A673 (cell line): ENCODE data around the gene MGST3. TPM values are rescaled to one million over a fixed set of nuclear protein-coding genes. Genes with fewer than 3 reads are reported as not detected.

Source experiments
- BruUV-seq: library from RNA; stranded (reverse); fragments of 400-500 nt; replicated peaks from 2 replicates; lab custom pipeline; 2021; lab: Mats Ljungman, UMichigan
- CTCF ChIA-PET: fragments of 300-600 bp; sonication (Branson Sonifier 250); formaldehyde crosslinking; loops from one replicate; lab custom pipeline; 2022; ENCODE audit warnings: antibody characterized with exemption; lab: Charles Lee
- POLR2A ChIA-PET: fragments of 300-600 bp; sonication (Branson Sonifier 250); formaldehyde crosslinking; loops from one replicate; lab custom pipeline; 2022; ENCODE audit warnings: antibody characterized with exemption; ENCODE audit not compliant: low non-redundant PET; lab: Charles Lee
- DNase-seq: peaks from one replicate; pipeline ENCODE4 v3.0.0-alpha.2; 2015; ENCODE audit warnings: low spot score
- H3K27ac ChIP-seq: fragments of 200-600 bp; sonication (generic); 2 replicates; pipeline ENCODE4 v1.5.1; 2016; ENCODE audit warnings: mixed run types, low read depth, mild to moderate bottlenecking, mixed read lengths, antibody characterized with exemption, low read length; ENCODE audit not compliant: poor library complexity, severe bottlenecking
- H3K27me3 ChIP-seq: fragments of 200-600 bp; sonication (generic); replicated peaks from 2 replicates; pipeline ENCODE4 v1.6.1; 2017; ENCODE audit warnings: mixed run types, low read depth, mild to moderate bottlenecking, mixed read lengths, antibody characterized with exemption, low read length; ENCODE audit not compliant: insufficient read depth, poor library complexity
- H3K36me3 ChIP-seq: fragments of 200-600 bp; sonication (generic); 2 replicates; pipeline ENCODE4 v1.6.1; 2016; ENCODE audit warnings: mixed run types, mild to moderate bottlenecking, mixed read lengths, antibody characterized with exemption, low read length; ENCODE audit not compliant: insufficient read depth, poor library complexity, severe bottlenecking
- H3K4me1 ChIP-seq: fragments of 200-600 bp; sonication (generic); 2 replicates; pipeline ENCODE4 v1.6.1; 2017; ENCODE audit warnings: mixed run types, mild to moderate bottlenecking, mixed read lengths, antibody characterized with exemption, low read length; ENCODE audit not compliant: insufficient read depth, poor library complexity, severe bottlenecking
- H3K4me3 ChIP-seq: fragments of 200-600 bp; sonication (generic); 2 replicates; pipeline ENCODE4 v1.5.1; 2016; ENCODE audit warnings: low read depth, mixed run types, mild to moderate bottlenecking, mixed read lengths, low read length; ENCODE audit not compliant: poor library complexity, severe bottlenecking
- H3K9me3 ChIP-seq: fragments of 200-600 bp; sonication (generic); 2 replicates; pipeline ENCODE4 v1.6.1; 2016; ENCODE audit warnings: mixed run types, low read depth, mild to moderate bottlenecking, mixed read lengths, antibody characterized with exemption, low read length; ENCODE audit not compliant: poor library complexity, severe bottlenecking
- EZH2 ChIP-seq: fragments of 200-600 bp; sonication (generic); IDR thresholded peaks from 2 replicates; pipeline ENCODE4 v1.6.1; 2017; ENCODE audit warnings: borderline replicate concordance, low read depth, mild to moderate bottlenecking, mixed read lengths, antibody characterized with exemption, low read length; ENCODE audit not compliant: poor library complexity, severe bottlenecking
- intact Hi-C: fragments of 100-400 bp; cut with micrococcal nuclease; formaldehyde crosslinking; loops from one replicate; pipeline ENCODE4 v1.10.0; 2022; ENCODE audit not compliant: unreplicated experiment
- total RNA-seq: library from RNA; stranded (reverse); gene quantifications from 2 replicates; pipeline ENCODE4 v1.2.3, GENCODE V29; 2021
- TF ChIP-seq, protein P1 (sequence below): fragments of 300-800, 200-600 bp; sonication (generic); conservative IDR thresholded peaks from 2 replicates; pipeline ENCODE4 v1.5.1; 2017; ENCODE audit warnings: low read depth, mild to moderate bottlenecking, antibody characterized with exemption, low read length, moderate library complexity, mixed read lengths

MGST3 gene
- total RNA-seq, 1 experiment from 2014 or later, result 150 TPM

DNA sequence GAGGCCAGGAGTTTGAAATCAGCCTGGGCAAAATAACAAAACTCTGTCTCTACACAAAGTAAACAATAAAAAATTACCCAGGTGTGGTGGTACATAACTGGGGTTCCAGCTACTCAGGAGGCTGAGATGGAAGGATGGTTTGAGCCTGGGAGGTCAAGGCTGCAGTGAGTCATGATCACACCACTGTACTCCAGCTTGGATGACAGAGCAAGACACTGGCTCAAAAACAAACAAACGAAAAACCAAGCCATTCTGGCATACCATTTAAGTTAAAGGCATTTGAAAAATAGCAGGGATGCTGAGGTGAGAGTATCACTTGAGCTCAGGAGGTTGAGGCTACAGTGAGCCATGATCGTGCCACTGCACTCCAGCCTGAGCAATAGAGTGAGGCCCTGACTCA lies 72.6 kb downstream of the MGST3 start:
- Histone ChIP-seq H3K4me3 (no peak overlapping the region), H3K4me1 (no peaks in the 10 kb centered on the region), H3K36me3 (no peaks in the 10 kb centered on the region), H3K27me3 (no peaks in the 10 kb centered on the region), H3K27ac (no peak overlapping the region), H3K9me3 (no peaks in the 10 kb centered on the region)
- DNase-seq, result no peak
- TF ChIP-seq EZH2, result no peak
- TF ChIP-seq, protein P1, sequence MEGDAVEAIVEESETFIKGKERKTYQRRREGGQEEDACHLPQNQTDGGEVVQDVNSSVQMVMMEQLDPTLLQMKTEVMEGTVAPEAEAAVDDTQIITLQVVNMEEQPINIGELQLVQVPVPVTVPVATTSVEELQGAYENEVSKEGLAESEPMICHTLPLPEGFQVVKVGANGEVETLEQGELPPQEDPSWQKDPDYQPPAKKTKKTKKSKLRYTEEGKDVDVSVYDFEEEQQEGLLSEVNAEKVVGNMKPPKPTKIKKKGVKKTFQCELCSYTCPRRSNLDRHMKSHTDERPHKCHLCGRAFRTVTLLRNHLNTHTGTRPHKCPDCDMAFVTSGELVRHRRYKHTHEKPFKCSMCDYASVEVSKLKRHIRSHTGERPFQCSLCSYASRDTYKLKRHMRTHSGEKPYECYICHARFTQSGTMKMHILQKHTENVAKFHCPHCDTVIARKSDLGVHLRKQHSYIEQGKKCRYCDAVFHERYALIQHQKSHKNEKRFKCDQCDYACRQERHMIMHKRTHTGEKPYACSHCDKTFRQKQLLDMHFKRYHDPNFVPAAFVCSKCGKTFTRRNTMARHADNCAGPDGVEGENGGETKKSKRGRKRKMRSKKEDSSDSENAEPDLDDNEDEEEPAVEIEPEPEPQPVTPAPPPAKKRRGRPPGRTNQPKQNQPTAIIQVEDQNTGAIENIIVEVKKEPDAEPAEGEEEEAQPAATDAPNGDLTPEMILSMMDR, result no peak
- intact Hi-C loops, result no loop called here
- POLR2A ChIA-PET, result no interaction called here
- CTCF ChIA-PET, result no interaction called here
- BruUV-seq, result no TSS peak

Other genes starting within 250 kb of the MGST3 start
- gene RXRG, start 186.1 kb upstream of the MGST3 start, total RNA-seq, result not detected in 2 replicates
- gene LRRC52, start 87.2 kb upstream of the MGST3 start, total RNA-seq, result not detected in 2 replicates
- 81.7 and 83.0 TPM in 2 replicates for gene ALDH9A1, start 67.3 kb downstream of the MGST3 start, total RNA-seq
- 95.7 and 116 TPM in 2 replicates for gene TMCO1, start 137.6 kb downstream of the MGST3 start, total RNA-seq
- gene UCK2, start 196.4 kb downstream of the MGST3 start, total RNA-seq, result 78.7 and 84.2 TPM in 2 replicates